ENCODE results near the gene TMEM242.

GRCh38 chr6:157265186-157265585, 58.1 kb downstream of the TMEM242 start:
- TF ChIP-seq CTCF (IDR thresholded peaks at IDR 0.05 in 8 of 11, conservative IDR thresholded peaks at IDR 0.05 in 3 of 11), result no peak
- no peak for TF ChIP-seq POLR2A (IDR thresholded peaks at IDR 0.05)

Data from spleen (tissue), 7 donors.